IMR-90 (cell line): Measurements from ENCODE around the gene EYS. TPM values are rescaled to one million over a fixed set of nuclear protein-coding genes. Genes with fewer than 3 reads are reported as not detected.

Experiments
- ATAC-seq: fragments of 200-7000 bp; cut with Tn5 transposase; 2 replicates; pipeline ENCODE4 v1.9.1; 2020; ENCODE audit warnings: low read depth, mild to moderate bottlenecking, moderate library complexity
- BruUV-seq: library from RNA; stranded (reverse); fragments of 400-500 nt; replicated peaks from 2 replicates; lab custom pipeline; 2021; lab: Mats Ljungman, UMichigan
- CTCF ChIA-PET: fragments of 300-600 bp; formaldehyde crosslinking; extraction: SDS; loops from one replicate; lab custom pipeline; 2021; ENCODE audit warnings: antibody characterized with exemption; lab: Yijun Ruan, JAX
- POLR2A ChIA-PET: fragments of 300-600 bp; sonication (Branson Sonifier 250); formaldehyde crosslinking; loops from one replicate; lab custom pipeline; 2022; ENCODE audit warnings: antibody characterized with exemption; ENCODE audit not compliant: unreplicated experiment; lab: Charles Lee
- DNase-seq: peaks from one replicate; pipeline ENCODE4 v3.0.0; 2013
- H2AFZ ChIP-seq: replicated peaks from 2 replicates; pipeline ENCODE3; 2013; ENCODE audit warnings: low read length, mild to moderate bottlenecking; ENCODE audit not compliant: poor library complexity
- H2AK5ac ChIP-seq: 2 replicates; pipeline ENCODE4 v1.6.1; 2013; ENCODE audit warnings: low read depth, low read length, inconsistent platforms
- H2AK9ac ChIP-seq: replicated peaks from 2 replicates; pipeline ENCODE3; 2013; ENCODE audit warnings: mild to moderate bottlenecking, low read depth, low read length, moderate library complexity; ENCODE audit not compliant: poor library complexity
- H2BK120ac ChIP-seq: 2 replicates; pipeline ENCODE4 v1.6.1; 2013; ENCODE audit warnings: low read depth, low read length, inconsistent platforms
- H2BK15ac ChIP-seq: 3 replicates; pipeline ENCODE4 v1.6.1; 2013; ENCODE audit warnings: low read depth, low read length, inconsistent platforms
- H2BK20ac ChIP-seq: 2 replicates; pipeline ENCODE4 v1.6.1; 2013; ENCODE audit warnings: low read depth, mild to moderate bottlenecking, inconsistent platforms, low read length, moderate library complexity
- H2BK5ac ChIP-seq: 2 replicates; pipeline ENCODE4 v1.6.1; 2013; ENCODE audit warnings: mild to moderate bottlenecking, low read depth, low read length, inconsistent platforms; ENCODE audit not compliant: poor library complexity, severe bottlenecking
- H3K14ac ChIP-seq: replicated peaks from 2 replicates; pipeline ENCODE4 v1.6.1; 2013; ENCODE audit warnings: low read depth, low read length, inconsistent platforms
- H3K18ac ChIP-seq: 2 replicates; pipeline ENCODE4 v1.6.1; 2013; ENCODE audit warnings: low read depth, low read length, control low read depth
- H3K23ac ChIP-seq: 2 replicates; pipeline ENCODE4 v1.6.1; 2013; ENCODE audit warnings: low read depth, low read length, inconsistent platforms
- H3K27ac ChIP-seq: 2 replicates; pipeline ENCODE4 v1.5.1; 2013; ENCODE audit warnings: mild to moderate bottlenecking, control low read depth, low read length; ENCODE audit not compliant: insufficient read depth
- H3K27me3 ChIP-seq: 2 replicates; pipeline ENCODE4 v1.6.1; 2013; ENCODE audit warnings: low read length; ENCODE audit not compliant: control insufficient read depth, insufficient read depth
- H3K36me3 ChIP-seq: 2 replicates; pipeline ENCODE4 v1.6.1; 2013; ENCODE audit warnings: low read length, mixed read lengths; ENCODE audit not compliant: control insufficient read depth, insufficient read depth
- H3K4ac ChIP-seq: 2 replicates; pipeline ENCODE4 v1.6.1; 2013; ENCODE audit warnings: low read depth, low read length, inconsistent platforms
- H3K4me1 ChIP-seq: 2 replicates; pipeline ENCODE4 v1.6.1; 2013; ENCODE audit warnings: low read length, mixed read lengths; ENCODE audit not compliant: control insufficient read depth, insufficient read depth
- H3K4me2 ChIP-seq: 2 replicates; pipeline ENCODE4 v1.6.1; 2013; ENCODE audit warnings: low read depth, mild to moderate bottlenecking, control low read depth, low read length, moderate library complexity
- H3K4me3 ChIP-seq: 2 replicates; pipeline ENCODE4 v1.5.1; 2013; ENCODE audit warnings: low read depth, mild to moderate bottlenecking, control low read depth, low read length, moderate library complexity; ENCODE audit not compliant: insufficient read depth
- H3K56ac ChIP-seq: 2 replicates; pipeline ENCODE4 v1.6.1; 2013; ENCODE audit warnings: low read length, inconsistent platforms; ENCODE audit not compliant: insufficient read depth; ENCODE audit errors: extremely low read depth
- H3K79me1 ChIP-seq, 2 experiments: 2 replicates each; pipeline ENCODE4 v1.6.1; 2013; ENCODE audit warnings: low read length in 2 of 2, inconsistent platforms in 1 of 2, low read depth in 1 of 2
- H3K9ac ChIP-seq: 2 replicates; pipeline ENCODE4 v1.6.1; 2013; ENCODE audit warnings: low read depth, low read length, control low read depth
- H3K9me1 ChIP-seq: 2 replicates; pipeline ENCODE4 v1.6.1; 2013; ENCODE audit warnings: low read length, inconsistent platforms; ENCODE audit not compliant: insufficient read depth
- H3K9me3 ChIP-seq: 2 replicates; pipeline ENCODE4 v1.6.1; 2013; ENCODE audit warnings: low read length; ENCODE audit not compliant: control insufficient read depth, insufficient read depth
- H4K20me1 ChIP-seq: 2 replicates; pipeline ENCODE4 v1.6.1; 2013; ENCODE audit warnings: low read length, inconsistent platforms; ENCODE audit not compliant: insufficient read depth
- H4K5ac ChIP-seq: 2 replicates; pipeline ENCODE4 v1.6.1; 2013; ENCODE audit warnings: mild to moderate bottlenecking, low read depth, low read length, control low read depth
- H4K8ac ChIP-seq, 2 experiments: 2 replicates each; pipeline ENCODE4 v1.6.1; 2013; ENCODE audit warnings: low read depth in 2 of 2, low read length in 2 of 2, control low read depth in 1 of 2, inconsistent platforms in 1 of 2
- H4K91ac ChIP-seq: 2 replicates; pipeline ENCODE4 v1.6.1; 2013; ENCODE audit warnings: low read depth, low read length, inconsistent platforms; ENCODE audit not compliant: insufficient read depth
- BHLHE40 ChIP-seq: fragments of 150-350 bp; IDR thresholded peaks from 2 replicates; pipeline ENCODE4 v1.6.1; 2016; ENCODE audit warnings: mild to moderate bottlenecking, low read depth, low read length
- WGBS, 2 experiments: methylation state at CpG; one replicate each; pipeline versions ENCODE4 v1.1.5 to v1.1.7; 2013; ENCODE audit warnings: missing lambda C conversion rate in 2 of 2; ENCODE audit not compliant: insufficient read length in 1 of 2; ENCODE audit errors: extremely low coverage in 2 of 2; 5-methylcytosine and 5-hydroxymethylcytosine counted together
- dilution Hi-C: fragments of 300-500 bp; cut with HindIII; formaldehyde crosslinking; loops from one replicate; pipeline ENCODE4 v1.14.3; 2018; ENCODE audit warnings: low sequenced_read_pairs; ENCODE audit not compliant: unreplicated experiment
- in situ Hi-C: fragments of 300-500 bp; cut with MboI; formaldehyde crosslinking; loops from 3 replicates; pipeline ENCODE4 v1.14.3; 2019; ENCODE audit warnings: low sequenced_read_pairs, inconsistent platforms, mixed read lengths
- intact Hi-C: fragments of 100-400 bp; cut with micrococcal nuclease; formaldehyde crosslinking; loops from 2 replicates; pipeline ENCODE4 v1.10.0; 2022
- polyA plus RNA-seq, 3 experiments: library from polyadenylated mRNA; depleted of rRNA; stranded (reverse); fragments of >200 nt; gene quantifications; 2 replicates each; pipeline ENCODE4 v1.2.3, GENCODE V29; 2012; ENCODE audit warnings: low replicate concordance in 1 of 3
- total RNA-seq: library from RNA; depleted of rRNA; stranded (reverse); fragments of >200 nt; gene quantifications from 2 replicates; pipeline ENCODE4 v1.2.3, GENCODE V29; 2012

EYS gene
- total and polyA plus RNA-seq, 2 of the 4 experiments (the other 2 are of a cell fraction): under 0.01 TPM; not detected in 1

DNA sequence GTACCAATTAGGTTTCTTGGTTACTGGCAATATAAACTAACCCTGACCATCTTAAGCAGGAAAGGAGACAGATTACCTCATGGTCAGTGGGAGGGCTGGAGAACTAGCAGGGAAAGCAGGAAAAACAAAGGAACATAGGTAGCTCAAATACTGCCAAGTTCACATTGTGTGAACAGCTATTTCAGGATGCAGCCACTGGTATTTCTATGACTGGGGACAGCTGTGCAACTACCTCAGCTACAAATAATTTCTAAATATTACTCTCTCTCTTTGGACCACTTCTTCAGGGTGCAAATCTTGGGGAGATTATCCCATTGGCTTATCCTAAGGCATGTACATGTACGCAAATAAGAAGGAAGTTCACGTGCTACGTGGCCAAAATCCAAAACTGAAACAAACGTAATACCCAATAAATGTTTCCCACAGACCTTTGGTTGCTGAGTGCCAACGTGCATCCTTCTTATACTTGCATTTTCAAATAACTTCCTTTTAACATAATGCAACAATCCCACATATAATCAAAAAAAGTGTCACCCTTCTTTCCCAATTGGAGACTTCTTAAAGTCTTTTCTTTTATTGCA lies 1890.5 kb downstream of the EYS start:
- CTCF ChIA-PET: interaction anchor here (0.6 to 1.8 kb wide), 3 partner anchors 9 to 42 kb away, joined by 4 to 8 read pairs (median 6); no protein-coding TSS in a partner anchor
- H3K14ac ChIP-seq: no peak overlapping the region
- H3K56ac ChIP-seq: no peak overlapping the region
- 0 out of 4 replicates have a peak overlapping the region, but pooled peaks have one; percentile 22 to 47 for H4K8ac ChIP-seq
- H4K5ac ChIP-seq: peak overlapping the region; percentile 35; the same call in 1 of the 2 replicates
- peaks cover 6% of the 10 kb centered on the region for H3K4me1 ChIP-seq
- peak overlapping the region; percentile 3; the same call in 1 of the 2 replicates for H2BK120ac ChIP-seq
- no peaks in the 10 kb centered on the region for H3K36me3 ChIP-seq
- no peak overlapping the region for H2AFZ ChIP-seq
- intact Hi-C loops (loop anchor here (5.0 to 10.0 kb wide), 3 partner anchors 81 to 518 kb away; no protein-coding TSS in a partner anchor), in situ Hi-C loops (no loop called here), dilution Hi-C loops (no loop called here)
- peak overlapping the region; percentile 58; the same call in 2 of the 3 replicates for H2BK15ac ChIP-seq
- H3K9ac ChIP-seq: no peak overlapping the region
- H2AK9ac ChIP-seq: no peak overlapping the region
- H3K9me3 ChIP-seq: no peaks in the 10 kb centered on the region
- no TSS peak for BruUV-seq
- 0 out of 2 replicates have a peak overlapping the region, but pooled peaks have one; percentile 57 for H2AK5ac ChIP-seq
- no peak for ATAC-seq
- POLR2A ChIA-PET: no interaction called here
- H3K4me3 ChIP-seq: no peak overlapping the region
- no peaks in the 10 kb centered on the region for H3K79me1 ChIP-seq
- H3K4ac ChIP-seq: no peak overlapping the region
- DNase-seq: no peak
- H2BK20ac ChIP-seq: no peak overlapping the region
- no CpG with 5 or more reads among the region's 5 CpGs for WGBS, 2 experiments
- H4K91ac ChIP-seq: no peak overlapping the region
- no peaks in the 10 kb centered on the region for H3K27me3 ChIP-seq
- no peak overlapping the region for H2BK5ac ChIP-seq
- peak overlapping the region; percentile 38; the same call in 1 of the 2 replicates for H3K18ac ChIP-seq
- TF ChIP-seq BHLHE40: no peak
- H3K9me1 ChIP-seq: no peaks in the 10 kb centered on the region
- no peak overlapping the region for H3K4me2 ChIP-seq
- H3K27ac ChIP-seq: no peak overlapping the region
- H4K20me1 ChIP-seq: no peaks in the 10 kb centered on the region
- no peak overlapping the region for H3K23ac ChIP-seq
